ENCODE results near the gene ZNF613.
A peak's percentile ranks its signal among the peaks of the same experiment; 100 is the strongest.
"Not testable (repeated sequence)": the region's sequence is repeated elsewhere in the genome, so short reads cannot be mapped to it uniquely, and the experiment has no call there.

The ZNF613 gene

DNA sequence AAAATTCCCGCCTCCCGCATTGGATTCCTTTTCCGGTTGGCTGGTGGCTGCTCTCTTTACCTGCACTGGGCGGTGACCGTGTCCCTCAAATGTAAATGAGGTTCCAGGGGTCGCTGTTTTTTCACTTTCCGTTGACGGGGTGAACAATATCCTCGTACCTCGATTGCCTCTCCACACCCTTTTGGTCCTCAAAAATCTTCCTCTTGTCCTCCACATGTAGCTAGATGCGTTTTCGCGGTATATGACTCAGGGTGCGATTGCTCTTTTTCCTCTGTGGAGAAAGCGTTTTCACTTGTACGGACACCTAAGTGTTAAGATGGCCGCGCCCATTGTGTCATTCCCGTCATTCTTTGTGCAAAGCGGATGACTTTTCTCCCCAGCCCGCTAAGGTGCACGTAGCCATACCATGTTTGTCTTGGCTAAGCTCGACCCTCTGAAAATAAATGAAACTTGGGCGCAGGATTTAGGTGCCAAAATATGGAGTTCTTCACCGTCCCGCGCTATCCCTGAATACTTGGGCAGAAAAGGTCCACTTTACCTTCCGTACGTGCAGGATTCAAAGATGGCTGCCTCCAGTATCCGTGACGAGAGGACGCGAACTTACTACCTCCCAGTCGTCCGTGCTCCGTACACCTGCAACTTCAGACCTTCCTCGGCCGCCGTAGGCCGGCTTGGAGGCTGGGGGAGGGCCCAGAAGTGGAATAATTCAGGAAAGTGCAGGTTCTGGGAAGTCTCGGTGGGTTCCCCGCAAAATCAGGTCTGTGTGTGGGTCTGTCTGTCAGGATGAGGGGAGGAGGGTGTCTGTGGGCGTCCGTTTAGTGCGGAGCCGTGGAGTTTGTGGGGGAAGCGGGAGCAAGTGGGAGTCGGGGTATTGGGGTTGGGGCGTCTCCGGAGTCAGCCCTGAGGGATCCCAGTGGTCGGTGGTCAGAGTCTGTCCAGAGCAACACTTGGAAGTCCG lies at the start of gene ZNF613:
Gene ZNF613, plus strand, starts transcription at position 689 of the 958 bp plus-strand sequence. CDS start 8,749 bp downstream, outside the sequence.
- peak; percentile 83 to 92 for DNase-seq

DNA sequence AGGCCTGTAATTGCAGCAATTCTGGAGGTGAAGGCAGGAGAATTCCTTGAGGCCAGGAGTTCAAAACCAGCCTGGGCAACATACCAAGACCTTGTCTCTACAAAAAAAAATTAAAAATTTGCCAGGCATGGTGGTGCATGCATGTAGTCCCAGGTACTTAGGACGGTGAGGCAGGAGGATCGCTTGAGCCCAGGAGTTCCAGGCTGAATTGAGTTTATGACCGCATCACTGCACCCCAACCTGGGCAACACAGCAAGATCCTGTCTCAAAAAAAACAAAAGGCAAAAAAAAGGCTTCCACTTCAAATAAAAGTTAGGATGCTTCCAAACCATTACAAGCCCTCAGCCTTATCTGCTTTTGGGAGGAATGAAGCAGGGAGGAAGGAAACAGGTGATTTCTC lies 44.8 kb upstream of the ZNF613 start:
- no peak for DNase-seq

DNA sequence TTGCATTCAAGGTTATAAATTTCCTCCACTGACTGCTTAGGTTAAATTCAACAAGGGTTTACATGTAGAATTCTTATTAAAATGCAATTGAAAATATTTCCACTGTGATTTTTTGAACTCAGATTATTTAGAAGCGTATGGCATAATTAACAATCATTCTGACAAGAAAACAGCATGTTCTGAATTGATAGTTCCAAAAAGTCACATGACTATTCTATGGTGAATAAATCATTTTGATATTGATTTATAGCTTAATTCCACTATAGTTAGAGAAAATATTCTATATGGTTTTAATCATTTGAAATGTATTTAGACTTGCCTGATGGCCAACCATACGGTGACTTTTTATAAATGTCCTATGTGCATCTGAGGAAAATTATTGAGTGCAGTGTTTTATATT lies 42.6 kb upstream of the ZNF613 start:
- DNase-seq = no peak

DNA sequence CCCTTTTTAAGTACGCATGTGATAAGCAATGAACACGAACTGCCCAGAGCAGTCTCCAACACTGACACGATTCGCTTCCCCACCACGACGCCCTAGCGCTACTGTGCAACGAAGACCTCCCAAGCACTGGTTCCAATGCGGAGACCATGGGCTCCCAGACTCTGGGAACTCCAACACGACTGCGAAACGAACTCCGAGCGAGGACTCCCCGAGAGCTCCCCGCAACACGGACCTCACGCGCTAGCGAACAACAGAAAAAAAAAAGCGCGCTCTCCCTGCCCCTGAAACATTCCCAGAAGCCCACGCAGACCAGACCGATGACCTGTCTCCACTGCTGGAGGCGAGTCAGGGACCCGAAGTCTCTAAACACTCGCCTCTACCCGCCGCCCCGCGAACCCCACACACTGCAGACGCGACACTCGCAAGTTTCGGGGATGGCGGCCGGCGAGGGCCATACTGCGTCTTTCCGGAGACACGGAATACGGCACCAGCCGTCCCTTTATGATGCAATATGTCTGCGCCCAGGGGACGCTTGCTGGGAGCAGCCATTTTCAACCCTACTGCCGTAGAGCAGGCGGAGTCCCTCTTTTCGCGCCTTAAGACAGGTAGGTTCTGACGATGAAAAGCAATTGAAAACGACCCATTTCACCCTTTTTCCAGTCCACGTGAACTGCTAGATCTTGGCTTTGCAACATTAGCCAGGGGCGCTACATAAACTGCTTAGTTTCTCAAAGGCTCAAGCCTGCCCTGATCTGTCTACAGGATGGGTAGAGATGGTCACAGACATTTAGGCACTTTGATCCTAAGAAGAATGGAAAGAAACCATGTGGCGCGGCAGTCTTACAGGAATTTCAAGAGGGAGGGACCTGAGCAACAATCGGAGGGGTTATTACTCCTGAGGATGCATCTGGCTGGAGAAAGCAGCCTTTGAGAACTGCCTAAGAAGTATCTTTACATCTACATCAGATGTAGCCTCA lies 39.5 kb upstream of the ZNF613 start, which contains the start of gene ZNF577:
Gene ZNF577, minus strand, starts transcription at position 430 of the 977 bp plus-strand sequence. CDS start 7,569 bp downstream, outside the sequence.
- peak; percentile 76 to 84 for DNase-seq

DNA sequence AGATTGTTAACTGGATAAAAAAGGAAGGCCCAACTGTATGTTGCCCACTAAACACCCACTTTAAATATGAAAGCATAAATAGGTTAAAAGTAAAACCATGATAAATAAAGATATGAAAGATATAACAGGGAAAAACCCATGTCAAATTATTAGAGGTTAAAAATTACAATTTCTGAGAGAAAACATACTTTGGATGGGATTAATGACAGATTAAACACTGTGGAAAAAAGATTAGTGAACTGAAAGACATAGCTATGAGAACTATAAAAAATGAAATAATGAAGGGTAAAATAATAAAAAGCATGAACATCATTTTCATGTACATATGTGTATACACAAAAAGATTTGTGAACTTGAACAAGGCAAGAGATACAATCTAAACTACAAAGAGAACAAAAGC lies 37.3 kb upstream of the ZNF613 start:
- no peak for DNase-seq

DNA sequence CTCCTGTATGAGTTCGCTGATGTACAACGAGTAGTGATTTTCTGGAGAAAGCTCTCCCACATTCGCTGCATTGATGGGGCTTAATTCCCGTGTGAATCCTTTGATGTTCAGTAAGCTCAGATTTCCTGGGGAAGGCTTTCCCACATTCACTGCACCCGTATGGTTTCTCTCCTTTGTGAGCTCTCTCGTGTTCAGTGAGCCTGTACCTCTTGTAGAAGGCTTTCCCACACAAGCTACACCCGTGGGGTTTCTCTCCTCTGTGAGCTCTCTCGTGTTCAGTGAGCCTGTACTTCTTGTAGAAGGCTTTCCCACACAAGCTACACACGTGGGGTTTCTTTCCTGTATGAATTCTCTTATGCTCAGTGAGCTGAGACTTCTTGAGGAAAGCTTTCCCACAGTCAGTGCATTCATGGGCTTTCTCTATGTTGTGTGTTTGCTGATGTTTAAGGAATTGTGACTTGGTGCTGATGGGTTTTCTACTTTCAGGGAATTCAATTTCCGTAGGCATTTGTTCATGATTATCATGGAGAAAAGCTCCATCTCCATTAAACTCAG lies 36.0 kb upstream of the ZNF613 start:
- DNase-seq = no peak

DNA sequence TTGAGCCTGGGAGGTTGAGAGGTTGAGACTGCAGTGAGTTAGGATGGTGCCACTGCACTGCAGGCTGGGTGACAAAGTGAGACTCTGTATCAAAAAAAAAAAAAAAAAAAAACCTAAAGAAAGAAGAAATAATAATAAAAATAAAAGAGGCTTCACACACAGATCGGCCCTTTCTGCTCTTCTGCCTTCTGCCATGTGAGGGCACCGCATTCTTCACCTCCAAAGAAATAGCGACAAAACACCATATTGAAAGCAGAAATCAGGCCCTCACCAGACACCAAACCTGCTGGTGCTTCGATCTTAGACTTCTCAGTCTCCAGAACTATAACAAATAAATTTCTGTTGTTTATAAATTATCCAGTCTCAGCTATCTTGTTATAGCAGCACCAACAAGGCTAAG lies 25.4 kb upstream of the ZNF613 start:
- no peak for DNase-seq

DNA sequence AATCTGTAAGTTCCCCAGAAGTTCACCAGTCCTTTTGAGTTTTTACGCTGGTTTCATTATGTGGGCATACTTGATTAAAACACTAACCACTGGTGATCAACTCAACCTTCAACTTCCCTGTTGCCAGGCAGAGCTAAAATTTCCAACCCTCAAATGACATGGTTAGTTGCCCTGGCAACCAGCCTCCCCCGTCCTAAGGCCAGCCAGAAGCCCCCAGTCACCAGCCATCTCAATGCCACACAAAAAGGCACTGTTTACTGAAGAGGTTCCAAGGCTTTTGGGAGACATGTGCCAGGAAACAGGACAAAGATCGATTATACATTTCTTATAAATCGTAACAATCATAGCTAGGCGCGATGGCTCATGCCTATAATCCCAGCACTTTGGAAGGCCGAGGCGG lies 24.1 kb upstream of the ZNF613 start:
- DNase-seq = peak in 1 of 2 donors; percentile 15

DNA sequence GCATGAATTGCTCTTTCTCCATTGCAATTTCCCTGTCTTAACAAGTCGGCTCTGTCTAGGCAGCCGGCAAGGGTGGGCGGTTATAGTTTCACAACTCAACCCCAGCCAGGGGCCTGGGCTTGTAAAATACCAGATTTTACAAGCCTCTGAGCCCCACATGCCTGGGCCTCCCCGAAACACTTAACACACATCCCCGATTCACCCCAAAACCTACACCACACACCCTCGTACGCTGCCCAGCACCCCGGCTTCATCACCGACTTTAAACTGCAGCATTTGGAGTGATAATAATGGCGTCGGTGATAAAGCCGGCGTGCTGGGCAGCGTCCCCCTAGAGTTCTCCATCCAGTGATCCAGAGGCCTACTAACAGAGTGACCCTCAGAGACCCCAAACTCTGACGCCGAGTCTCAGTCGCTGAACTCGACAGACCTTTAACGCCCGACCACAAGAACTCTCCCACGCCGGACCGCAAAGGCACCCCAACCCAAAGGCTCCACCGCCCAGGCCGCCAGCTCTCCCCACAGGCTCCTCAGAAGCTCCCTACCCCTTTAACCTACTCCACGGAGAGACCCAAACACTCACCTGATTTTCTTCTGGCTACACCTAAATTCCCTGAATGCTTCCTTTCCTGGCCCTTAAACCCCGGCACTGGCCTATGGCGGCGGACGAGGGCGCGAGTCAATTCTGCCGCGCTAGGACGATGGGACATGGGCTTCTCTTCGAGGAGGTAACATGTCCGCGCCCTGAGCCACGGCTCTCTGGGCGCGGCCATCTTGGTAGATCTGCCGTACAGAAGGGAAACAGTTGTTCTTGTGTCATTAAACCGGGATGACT lies 22.7 kb upstream of the ZNF613 start, which contains the start of gene ZNF649:
Gene ZNF649, minus strand, starts transcription at position 687 of the 835 bp plus-strand sequence. CDS start 4,910 bp downstream, outside the sequence.
- DNase-seq = peak; percentile 80 to 94

DNA sequence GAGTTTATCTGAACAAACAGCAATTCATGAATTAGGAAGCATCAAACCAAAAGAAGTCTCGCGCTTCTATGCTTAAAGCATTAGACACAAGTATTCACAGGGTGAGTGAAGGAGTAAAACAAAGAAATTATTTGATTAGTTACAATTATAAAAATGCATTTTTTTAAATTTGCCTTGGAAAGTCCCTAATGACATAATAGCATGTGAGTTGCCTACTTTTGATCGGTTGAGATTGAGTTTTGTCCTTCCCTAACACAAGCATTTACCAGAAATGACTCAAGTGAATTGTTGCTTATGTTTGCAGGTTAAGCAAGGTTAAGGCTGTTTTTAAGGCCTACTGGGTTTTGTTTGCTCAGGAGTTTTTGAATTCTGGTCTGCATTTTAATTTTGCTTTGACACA lies 22.1 kb upstream of the ZNF613 start:
- DNase-seq = no peak

DNA sequence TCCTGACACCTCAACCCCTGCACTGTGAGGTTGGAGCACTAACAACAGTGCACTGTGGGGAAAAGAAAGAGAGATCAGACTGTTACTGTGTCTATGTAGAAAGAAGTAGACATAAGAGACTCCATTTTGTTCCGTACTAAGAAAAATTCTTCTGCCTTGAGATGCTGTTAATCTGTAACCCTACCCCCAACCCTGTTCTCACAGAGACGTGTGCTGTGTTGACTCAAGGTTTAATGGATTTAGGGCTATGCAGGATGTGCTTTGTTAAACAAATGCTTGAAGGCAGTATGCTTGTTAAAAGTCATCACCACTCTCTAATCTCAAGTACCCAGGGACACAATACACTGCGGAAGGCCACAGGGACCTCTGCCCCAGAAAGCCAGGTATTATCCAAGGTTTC lies 21.6 kb upstream of the ZNF613 start:
- DNase-seq = not testable (repeated sequence)

DNA sequence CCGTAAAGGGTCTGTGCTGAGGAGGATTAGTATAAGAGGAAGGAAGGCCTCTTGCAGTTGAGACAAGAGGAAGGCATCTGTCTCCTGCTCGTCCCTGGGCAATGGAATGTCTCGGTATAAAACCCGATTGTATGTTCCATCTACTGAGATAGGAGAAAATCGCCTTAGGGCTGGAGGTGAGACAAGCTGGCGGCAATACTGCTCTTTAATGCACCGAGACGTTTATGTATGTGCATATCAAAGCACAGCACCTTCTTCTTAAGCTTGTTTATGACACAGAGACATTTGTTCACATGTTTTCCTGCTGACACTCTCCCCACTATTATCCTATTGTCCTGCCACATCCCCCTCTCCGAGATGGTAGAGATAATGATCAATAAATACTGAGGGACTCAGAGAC lies 21.2 kb upstream of the ZNF613 start:
- DNase-seq = not testable (repeated sequence)

DNA sequence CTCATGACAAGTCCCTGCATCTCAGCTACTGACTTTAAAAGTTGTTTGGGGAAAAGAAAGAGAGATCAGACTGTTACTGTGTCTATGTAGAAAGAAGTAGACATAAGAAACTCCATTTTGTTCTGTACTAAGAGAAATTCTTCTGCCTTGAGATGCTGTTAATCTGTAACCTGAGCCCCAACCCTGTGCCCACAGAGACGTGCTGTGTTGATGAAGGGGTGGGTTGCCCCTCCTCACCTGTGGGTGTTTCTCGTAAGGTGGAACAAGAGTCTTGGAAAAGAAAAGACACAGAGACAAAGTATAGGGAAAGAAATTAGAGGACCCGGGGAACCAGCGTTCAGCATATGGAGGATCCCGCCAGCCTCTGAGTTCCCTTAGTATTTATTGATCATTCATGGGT lies 19.3 kb upstream of the ZNF613 start:
- DNase-seq = not testable (repeated sequence)

DNA sequence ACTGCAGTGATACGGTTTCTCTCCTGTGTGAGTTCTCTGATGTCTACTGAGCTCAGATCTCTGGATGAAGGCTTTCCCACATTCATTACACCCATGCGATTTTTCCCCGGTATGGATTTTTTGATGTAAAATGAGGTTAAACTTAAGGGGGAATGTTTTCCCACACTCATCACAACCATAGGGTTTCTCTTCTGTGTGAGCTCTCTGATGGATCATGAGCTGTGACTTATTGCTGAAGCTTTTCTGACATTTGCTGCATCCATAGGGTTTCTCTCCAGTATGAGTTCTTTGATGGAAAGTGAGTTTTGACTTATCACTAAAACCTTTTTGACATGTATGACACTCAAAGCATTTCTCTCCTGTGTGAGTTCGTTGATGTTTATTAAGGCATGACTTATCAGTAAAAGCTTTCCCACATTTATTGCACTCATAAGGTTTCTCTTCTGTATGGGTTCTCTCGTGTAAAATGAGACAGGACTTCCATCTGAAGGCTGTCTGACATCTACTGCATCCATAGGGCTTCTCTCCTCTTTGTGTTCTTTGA lies 11.9 kb upstream of the ZNF613 start:
- DNase-seq = no peak

DNA sequence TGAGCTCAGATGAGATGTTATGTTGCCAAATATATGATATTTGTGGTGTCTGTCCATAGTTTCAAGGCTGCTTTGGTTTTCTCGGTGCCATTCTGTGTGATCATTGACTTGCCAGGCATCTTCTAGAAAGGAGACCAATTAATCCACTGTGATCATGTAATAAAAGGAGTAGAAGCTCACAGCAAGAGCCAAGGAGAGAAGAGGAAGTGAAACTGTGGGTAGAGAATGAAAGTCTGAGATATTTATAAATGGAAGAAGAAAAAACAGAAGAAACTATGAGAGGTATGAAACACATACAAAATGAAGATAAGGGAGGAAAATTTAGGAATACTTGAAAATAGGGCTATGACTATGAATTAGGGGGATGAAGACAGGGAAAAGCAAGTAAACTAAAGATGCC lies 11.1 kb upstream of the ZNF613 start:
- no peak for DNase-seq

DNA sequence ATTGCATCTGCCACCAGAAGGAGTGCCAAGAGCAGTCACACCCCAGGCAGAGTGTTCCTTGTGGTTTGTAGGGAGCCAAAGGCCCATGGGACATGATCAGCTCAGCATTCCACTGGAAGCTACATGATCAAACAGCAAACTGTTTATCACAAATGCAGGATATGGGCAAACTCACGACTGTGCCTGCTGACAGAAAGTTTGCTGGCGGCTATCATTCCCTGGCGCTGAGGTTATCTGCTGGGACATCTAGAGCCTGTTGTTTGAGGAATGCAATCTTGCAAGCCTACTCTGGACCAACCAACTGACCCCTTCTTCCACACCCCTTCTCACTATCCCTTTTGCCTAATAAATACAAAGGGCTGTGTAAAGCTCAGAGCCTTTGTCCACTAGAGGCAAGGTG lies 7.7 kb upstream of the ZNF613 start:
- DNase-seq = no peak

DNA sequence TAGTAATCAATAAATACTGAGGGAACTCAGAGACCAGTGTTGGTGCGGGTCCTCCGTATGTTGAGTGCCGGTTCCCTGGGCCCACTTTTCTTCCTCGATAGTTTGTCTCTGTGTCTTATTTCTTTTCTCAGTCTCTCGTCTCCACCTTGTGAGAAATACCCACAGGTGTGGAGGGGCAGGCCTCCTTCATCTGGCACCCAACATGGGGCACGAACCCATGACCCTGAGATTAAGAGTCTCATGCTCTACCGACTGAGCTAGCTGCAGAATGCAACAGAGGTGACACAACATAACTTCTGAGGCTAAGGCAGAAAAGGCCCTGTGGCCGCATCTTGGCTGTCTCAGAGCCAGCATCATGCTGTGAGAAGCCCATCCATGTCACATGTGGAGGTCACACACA lies 5.3 kb upstream of the ZNF613 start:
- DNase-seq = no peak

DNA sequence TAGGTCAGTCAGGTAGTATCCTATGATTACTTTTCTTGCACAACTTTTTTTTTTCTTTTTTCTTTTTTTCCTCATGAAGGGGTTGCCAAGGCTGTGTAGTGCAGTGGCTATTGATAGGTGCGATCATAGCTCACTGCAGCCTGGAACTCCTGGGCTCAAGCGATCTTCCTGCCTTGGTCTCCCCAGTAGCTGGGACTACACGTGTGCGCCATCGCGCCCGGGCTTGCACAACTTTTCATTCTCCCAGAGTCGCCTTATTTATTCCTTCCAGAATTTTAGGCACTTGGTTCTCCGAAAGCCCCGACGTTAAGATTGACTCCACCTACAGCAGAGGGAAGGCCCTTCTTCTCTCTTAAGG lies 867 bp upstream of the ZNF613 start:
- no peak for DNase-seq

DNA sequence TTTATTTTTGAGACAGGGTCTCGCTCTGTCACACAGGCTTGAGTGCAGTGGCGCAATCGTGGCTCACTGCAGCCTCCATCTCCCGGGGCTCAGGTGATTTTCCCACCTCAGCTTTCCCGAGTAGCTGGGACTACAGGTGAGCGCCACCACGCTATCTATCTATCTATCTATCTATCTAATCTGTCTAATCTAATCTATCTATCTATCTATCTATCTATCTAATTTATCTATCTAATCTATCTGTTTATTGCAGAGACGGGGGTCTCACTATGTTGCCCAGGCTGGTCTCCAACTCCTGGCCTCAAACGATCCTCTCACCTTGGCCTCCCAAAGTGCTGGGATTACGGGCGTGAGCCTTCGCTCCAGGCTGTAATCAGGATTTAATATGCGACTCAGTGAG lies 587 bp downstream of the ZNF613 start:
- no peak for DNase-seq

DNA sequence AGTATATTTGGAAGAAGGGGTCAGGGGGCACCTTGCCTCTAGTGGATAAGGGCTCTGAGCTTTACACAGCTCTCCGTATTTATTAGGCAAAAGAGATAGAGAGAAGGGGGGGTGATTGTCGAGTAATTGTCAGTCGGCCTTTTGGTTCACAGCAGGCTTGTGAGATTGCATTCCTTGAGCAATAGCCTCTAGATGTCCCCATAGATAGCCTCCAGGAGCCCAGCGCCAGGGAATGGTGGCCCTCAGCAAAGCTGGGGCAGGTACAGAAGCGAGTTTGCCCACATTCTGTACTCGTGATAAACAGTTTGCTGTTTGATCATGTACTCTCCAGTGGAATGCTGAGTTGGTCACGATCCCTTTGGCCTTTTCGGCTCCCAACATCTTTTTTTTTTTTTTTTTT lies 4.6 kb downstream of the ZNF613 start:
- DNase-seq = no peak

DNA sequence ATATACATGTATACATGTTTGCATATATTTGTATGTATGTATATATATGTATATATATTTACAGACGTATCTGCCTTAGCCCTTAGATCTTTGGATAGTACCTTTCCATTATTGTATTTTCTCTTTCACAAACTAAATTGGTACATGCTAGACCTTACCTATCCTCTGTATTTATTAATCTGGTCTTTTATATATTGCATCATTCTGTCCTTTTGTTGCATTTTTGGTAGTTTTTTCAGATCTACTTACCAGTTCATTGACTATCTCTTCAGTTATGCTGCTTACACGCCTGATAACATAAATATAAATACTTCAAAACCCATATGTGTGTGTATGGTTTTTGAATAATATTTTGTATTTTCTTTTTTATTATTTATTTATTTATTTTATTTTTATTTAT lies 11.7 kb downstream of the ZNF613 start:
- no peak for DNase-seq
